Activated CD8-positive, alpha-beta memory T cell treated with anti-CD3 and anti-CD28 coated beads for 48 hours (primary cell): ENCODE measurements around the gene STXBP2.

Experiments used
- DNase-seq, 3 experiments: peaks; one replicate each; pipeline ENCODE4 v3.0.0-alpha.2; 2020; ENCODE audit warnings: low read depth in 2 of 3, low spot score in 2 of 3

The STXBP2 gene

DNA sequence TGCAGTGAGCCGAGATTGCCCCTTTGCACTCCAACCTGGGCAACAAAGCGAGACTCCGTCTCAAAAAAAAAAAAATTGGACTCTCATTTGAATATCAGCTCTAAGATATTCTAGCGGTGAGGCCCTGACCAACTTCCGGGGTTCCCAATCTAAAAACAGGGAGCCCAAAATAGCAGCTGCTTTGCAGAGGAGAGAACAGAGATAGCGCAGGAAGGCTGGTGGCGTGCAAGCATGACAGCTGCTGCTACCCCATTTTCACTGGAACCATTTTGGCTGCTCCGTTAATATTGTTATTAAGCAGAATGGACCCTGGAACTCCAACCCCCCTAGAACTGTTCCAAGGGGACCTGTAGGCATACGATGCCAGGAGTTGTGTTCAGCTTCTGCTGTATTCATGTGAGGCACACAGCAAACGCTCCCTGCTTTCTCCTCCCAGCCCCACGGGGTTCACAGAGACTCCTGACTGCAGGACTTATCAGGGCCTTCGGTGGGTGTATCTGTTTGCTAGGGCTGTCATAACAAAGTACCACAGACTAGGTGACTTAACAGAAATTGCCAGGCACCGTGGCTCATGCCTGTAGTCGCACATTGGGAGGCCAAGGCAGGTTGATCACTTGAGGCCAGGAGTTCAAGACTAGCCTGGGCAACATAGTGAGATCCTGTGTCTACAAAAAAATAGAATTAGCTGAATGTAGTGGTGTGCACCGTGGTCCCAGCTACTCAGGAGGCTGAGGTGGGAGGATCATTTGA is 11.5 kb downstream of the STXBP2 start:
- no peak for DNase-seq

DNA sequence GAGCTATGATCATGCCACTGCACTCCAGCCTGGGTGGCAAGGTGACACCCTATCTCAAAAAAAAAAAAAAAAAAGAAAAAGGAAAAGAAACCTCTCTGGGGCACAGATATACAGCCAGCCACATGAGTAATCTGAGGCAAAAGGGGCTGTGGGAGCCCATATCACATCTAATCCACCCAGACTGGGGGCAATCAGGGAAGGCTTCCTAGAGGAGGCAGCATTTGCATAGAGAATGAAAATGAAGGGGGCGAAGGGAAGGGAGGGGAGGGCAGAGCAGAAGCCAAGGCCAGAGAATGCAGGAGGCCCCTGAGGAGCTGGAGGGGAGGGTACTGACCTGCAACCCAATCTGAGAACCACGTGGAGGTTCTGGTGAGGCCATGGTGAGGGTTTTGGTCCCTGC is 13.2 kb downstream of the STXBP2 start:
- no peak for DNase-seq

DNA sequence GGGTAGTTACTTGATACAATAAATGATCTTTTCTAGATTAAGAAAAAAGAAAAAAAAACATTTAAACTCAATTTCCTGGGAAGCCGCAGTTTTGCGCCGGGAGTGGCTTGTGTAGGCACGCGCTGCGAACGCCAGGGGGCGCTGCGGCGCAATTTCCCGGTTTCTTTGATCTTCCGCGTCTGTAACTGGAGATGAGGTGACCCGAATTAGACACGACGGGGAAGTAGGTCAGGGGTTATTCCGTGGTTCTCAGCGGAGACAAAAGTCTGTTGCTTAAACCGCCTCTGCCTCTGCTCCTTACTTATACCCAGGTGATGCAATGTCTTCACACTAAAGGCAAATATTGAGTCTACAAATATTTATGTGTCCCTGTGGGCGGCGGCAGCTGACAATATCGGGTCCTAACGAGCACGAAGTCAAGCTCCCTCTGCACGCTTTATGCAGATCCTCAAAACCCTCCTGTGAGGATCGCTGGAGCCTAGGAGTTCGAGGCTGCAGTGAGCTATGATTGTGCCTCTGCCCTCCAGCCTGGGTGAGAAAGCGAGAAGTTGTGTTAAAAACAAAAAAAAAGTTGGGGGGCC is 15.2 kb downstream of the STXBP2 start:
- peak; percentile 62 to 92 (median 90) for DNase-seq

DNA sequence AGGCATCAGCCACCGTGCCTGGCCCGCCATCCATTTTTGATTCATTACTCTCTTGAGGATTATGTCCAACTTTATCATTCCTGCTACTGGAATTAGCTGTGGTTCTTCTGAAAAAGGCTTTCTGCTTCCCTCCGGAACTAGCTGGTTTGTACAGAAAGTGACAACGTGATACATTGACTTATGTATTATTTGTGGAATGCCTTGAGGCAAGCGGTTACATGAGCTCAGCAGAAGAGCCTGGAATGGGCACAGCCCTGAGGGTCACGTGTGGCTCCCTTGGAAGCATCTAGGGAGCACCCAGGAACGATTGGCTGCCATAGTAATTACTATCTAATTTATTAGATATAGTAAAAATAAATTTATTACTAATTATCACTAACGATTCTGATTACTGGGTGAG is 17.5 kb downstream of the STXBP2 start:
- no peak for DNase-seq

DNA sequence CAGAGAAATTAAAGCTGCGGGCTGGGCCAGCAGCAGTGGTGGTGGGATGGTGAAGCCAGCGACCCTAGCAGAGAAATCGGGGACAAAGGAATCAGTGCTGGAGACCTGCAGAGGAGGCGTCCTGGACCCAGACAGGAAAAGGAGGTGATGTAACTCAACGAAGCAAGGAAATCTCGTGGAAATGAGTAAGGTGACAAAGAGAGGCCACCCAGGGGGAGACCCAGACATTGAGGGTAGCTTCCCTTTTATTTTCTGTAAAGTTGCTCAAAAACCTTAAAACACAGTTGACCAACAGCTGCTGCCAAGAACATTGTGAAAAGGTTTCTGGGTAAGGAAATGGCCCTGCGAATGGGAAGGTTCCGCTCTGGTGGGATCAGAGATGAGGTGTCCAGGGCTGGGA is 18.7 kb downstream of the STXBP2 start:
- no peak for DNase-seq

DNA sequence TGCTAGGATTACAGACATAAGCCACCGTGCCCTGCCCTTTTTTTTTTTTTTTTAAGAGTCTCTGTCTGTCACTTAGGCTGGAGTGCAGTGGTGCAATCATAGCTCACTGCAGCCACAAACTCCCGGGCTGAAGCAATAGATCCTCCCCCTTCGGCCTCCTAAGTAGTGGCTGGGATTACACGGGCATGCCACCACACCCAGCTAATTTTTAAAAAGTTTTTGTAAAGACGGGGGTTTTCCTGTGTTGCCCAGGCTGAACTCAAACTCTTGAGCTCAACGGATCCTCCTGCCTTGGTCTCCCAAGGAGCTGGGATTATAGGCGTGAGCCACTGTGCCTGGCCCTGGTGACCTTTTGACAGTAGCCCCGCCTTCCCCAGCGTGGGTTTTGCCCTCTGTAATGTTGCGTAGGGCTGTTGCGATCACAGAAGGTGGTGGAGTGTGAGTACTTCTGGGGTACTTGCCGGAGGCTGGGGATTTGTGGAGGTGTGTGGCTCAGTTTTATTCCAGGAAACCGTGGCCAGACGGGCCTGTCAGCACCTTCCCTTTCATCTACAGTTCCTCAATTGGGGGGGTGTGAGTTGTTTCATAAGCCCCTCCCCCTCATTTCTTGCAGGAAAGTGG is 20.3 kb downstream of the STXBP2 start:
- no peak for DNase-seq

DNA sequence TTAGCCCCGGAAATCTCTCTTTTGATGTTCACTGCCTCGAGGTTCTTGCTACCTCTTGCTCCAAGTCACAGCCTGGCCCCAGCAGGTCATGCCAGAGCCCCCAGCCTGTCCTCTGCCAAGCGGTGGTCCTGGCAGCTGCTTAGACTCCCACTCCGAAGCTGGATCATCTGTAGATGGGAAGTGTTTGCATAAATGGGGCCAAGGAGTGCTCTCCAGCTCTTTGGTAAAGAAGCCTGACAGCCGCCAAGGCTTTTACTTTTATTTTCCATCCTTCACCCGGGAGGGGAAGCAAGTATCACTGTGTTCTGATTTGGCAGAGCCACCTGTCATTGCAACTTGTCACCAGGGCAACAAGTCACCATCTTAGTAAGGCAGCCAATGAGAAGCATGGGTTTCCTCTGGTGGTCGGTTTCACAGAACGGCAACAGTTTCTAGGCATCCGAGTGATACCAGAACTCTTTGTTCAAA is 21.3 kb downstream of the STXBP2 start:
- DNase-seq: no peak

DNA sequence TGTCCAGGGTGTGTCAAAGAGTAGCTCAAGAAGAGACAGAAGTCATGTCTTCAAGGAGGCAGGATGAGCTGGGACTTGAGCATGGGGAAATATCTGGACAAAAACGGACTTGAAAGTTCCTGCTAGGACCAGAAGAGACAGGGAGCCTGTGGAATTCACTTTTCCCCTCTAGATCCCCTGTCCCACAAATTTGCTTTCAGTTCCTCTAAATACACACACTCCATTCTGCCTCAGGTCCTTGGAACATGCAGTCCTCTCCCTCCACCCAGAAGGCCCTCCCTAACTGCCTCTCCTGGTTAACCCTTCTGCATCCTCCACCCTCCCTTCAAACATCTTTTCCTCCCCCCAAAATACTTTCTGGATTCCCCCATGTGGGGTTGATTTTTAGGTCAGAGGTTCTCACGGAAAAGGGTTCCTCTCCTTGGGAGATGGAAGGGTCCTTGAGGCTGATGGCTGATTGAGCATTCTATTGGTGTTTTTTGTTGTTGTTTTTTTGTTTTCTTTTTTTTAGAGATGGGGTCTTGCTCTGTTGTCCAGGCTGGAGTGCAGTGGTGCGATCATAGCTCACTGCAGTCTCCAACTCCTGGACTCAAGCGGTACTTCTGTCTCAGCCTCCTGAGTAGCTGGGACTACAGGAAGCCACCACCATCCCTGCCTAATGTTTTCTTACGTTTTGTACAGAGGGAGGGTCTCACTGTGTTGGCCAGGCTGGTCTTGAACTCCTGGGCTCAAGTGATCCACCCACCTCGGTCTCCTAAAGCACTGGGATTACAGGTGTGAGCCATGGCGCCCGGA is 25.0 kb downstream of the STXBP2 start:
- no peak for DNase-seq

DNA sequence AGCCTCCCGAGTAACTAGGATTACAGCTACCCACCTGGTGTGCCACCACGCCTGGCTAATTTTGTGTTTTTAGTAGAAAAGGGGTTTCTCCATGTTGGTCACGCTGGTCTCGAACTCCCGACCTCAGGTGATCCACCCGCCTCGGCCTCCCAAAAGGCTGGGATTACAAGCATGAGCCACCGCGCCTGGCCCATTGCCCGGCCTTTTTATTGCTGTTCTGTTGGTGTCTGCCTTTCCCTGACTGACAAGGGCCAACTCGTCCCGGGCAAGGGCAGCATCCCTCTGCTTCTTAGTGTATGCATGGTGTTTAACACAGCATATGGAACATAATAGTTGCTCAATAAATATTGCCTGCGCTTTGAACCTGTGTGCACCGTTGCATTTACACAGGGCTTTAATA is 25.7 kb downstream of the STXBP2 start:
- no peak for DNase-seq

DNA sequence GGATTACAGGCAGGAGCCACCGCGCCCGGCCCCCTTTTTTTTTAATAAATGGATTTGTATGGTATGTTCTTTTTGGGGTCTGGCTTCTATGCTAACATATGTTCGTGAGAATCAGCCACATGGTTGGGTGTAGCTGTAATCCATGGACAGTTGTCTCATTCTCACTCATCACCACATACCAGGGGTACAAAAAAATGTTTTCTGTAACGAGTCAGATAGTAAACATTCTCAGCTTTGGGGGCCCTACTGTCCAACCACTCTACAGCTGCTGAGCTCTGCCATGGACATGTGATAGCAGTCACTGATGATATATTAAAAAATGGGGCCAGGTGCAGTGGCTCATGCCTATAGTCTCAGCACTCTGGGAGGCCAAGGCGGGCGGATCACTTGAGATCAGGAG is 26.8 kb downstream of the STXBP2 start:
- no peak for DNase-seq

DNA sequence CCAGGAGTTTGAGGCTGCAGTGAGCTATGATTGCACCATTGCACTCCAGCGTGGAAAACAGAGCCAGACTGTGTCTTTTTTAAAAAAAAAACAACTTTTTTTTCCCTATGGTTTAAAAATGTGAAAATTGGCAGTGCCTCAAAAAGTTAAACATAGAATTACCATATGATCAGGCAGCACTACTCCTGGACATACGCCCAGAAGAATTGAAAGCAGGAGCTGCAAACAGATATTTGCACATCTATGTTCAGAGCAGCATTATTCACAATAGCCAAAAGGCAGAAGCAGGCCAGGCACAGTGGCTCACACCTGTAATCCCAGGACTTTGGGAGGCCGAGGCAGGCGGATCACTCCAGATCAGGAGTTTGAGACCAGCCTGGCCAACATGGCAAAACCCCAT is 28.2 kb downstream of the STXBP2 start:
- DNase-seq: no peak

DNA sequence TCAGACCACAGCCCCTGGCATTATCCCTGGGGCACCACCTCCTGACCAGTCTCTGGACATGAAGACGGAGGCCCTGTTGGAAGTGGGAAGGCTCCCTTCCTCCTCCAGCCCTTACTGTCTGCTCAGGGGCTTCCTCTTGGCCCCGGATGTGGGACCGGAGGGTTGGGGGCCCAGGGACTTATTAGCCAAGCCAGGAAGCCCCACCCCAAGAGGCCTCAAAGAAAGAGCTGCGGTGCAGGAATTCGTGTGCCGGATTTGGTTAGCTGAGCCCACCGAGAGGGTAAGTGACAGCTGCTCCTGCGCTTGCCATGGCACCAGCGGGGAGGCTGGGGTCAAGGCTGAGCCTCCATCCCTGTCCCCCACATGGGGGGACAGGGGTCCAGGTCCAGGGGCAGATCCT is 31.9 kb downstream of the STXBP2 start, which contains the start of gene RETN:
TSS of gene RETN (plus strand) at position 208 of the 400 bp plus-strand sequence. CDS start 278 bp downstream, outside the sequence.
- no peak for DNase-seq

DNA sequence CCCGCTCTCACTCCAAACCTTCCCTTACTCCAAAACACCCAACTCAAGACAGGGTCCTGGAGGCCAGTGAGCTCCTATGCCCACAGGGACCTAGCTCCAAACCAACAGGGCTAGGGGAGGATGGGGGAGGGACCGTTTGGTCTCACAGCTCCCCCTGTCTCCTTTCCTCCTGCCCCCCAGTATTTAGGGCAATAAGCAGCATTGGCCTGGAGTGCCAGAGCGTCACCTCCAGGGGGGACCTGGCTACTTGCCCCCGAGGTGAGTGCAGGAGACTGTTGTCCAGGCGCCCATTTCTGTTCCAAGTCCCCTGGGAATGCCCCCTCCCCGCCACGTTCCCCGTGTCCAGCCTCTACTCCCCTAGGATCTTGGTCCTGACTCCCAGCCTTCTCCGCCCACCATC is 32.7 kb downstream of the STXBP2 start:
- no peak for DNase-seq

DNA sequence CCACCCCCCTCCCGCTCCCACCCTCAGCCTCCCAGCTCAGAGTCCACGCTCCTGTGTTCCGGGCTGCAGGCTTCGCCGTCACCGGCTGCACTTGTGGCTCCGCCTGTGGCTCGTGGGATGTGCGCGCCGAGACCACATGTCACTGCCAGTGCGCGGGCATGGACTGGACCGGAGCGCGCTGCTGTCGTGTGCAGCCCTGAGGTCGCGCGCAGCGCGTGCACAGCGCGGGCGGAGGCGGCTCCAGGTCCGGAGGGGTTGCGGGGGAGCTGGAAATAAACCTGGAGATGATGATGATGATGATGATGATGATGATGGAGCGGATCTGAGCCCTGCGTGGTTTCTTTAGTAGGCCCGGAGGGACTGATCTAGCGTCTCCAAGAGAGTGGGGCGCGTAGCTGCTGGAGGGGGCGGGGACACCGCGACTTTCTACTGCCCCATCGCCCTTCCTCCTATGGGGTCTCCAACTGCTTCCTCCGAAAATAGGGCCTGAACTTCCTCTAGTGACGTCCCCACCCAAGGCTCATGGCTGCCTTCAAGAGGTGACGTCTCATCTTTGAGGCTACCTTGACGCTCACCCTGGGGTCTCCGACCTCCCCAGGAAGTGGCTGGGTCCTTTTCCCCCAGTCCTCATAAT is 33.4 kb downstream of the STXBP2 start:
- no peak for DNase-seq

DNA sequence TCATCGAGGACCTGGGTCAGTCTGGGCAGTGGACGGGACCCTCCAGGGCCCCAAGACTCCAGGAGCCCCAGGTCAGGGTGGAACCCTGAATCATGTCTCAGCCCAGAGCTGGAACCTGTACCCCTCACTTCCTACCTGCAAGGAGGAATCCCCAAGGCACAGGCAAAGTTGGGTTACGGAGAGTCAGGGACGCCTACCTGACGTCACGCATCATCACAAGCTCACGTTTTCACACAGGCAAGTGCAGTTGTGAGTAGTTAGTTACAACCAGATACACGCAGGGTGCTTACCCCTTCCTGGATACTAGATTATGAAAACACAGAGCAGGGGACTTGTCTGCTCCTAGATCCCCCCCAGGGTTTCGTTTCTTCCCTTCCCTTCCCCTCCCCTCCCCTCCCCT is 33.9 kb downstream of the STXBP2 start:
- DNase-seq: no peak

DNA sequence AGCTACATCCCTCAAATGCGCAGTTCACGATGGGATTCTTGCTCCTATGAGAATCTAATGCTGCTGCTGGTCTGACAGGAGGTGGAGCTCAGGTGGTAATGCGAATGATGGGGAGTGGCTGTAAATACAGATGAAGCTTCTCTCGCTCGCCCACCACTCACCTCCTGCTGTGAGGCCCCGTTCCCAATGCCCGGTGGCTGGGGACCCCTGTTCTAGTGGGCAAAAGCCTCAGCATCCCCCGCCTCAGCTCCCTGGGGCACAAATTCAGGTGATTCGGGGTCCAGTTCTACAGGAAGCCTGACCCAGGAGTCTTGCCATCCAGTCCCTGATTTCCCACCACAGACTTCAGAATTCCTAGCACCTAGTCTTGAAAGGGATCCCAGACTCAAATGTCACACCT is 35.6 kb downstream of the STXBP2 start:
- no peak for DNase-seq

DNA sequence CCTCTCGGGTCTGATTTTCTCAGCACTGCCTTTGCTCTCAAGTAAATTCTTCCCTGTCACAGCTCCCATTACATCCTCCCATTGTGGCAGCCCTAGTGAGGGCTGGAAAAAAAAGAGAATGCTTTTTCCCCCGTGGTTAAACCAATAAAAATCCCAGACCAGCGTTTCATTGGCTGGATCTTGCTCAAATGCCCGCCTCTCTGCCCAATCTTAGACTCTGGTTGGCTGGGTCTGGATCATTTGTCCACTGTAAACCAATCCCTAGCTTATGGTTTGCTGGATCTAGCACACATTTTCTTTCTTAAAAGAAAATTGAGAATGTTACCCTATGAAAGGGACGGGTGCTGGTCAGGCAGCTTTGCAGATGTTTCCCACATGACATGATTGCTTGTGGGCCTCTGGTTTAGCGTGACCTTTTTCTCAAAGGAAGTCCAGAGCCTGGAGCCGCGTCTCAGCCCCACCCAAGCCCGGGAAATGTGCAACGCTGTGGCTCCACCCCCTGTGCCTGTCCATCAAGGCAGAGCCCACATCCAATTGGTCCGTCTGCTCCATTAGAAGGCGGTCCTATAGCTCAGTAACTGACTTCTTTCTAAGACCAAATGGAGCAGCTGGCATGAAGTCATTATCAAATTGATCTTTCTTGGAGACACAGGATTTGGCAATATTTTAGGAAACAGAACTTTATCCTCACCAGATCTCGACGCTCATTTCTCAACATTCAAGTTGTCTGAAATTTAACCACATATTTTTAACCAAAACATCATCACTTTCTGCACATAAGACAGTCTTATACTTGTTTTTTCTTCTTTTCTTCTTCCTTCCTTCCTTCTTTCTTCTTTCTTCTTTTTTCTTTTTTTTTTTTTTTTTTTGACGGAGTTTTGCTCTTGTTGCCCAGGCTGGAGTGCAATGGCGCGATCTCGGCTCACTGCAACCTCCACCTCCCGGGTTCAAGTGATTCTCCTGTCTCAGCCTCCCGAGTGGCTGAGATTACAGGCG is 37.4 kb downstream of the STXBP2 start:
- no peak for DNase-seq

DNA sequence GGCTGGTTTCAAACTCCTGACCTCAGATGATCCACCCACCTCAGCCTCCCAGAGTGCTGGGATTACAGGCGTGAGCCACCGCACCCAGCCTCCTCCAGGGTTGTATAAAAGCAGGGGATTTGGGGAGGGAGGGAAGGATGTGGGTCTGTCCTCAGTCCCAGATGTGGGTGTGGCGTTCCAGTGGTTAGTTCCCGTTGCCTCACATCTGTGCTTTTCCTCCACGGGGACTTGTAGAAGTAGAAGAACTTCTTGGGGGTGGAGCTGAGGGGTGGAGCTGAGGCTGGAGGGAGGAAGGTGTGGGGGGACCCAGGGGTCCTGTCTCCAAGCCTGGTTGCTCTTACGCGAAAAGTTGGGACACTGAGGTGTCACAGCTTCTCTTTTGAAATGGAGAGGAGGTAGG is 39.5 kb downstream of the STXBP2 start:
- no peak for DNase-seq

DNA sequence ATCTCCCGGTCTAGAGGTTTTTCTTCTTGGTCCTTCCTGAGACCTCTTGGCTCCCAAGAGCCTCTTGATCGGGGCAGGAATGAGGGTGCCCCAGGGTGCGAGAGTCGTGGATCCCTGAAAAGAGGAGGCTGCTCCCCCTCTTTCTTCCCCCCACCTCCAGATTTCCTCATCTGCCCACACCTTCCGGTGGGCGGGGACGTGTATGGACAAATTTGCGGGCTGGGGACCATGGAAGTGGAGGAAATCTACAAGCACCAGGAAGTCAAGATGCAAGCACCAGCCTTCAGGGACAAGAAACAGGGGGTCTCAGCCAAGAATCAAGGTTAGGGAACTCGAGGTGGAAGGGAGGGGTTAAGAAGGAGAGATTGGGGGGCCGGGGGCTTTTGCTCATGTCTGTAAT is 39.9 kb downstream of the STXBP2 start, which contains the start of gene MCEMP1:
TSS of gene MCEMP1 (plus strand) at position 237 of the 400 bp plus-strand sequence. CDS start at position 268, 31 bp downstream.
- no peak for DNase-seq
